Activated naive CD4-positive, alpha-beta T cell treated with anti-CD3 and anti-CD28 coated beads, Interleukin-2, amount 10 ng/mL, durations not matched to agents 7 days and 5 days (primary cell): Measurements from ENCODE around the gene KLHL26.

Source experiments
- CTCF ChIA-PET: fragments of 350-600 bp; sonication (Branson Sonifier 250); formaldehyde crosslinking; loops from one replicate; lab custom pipeline; 2021; ENCODE audit warnings: antibody characterized with exemption; lab: Charles Lee
- DNase-seq: peaks from one replicate; pipeline ENCODE4 v3.0.0-alpha.2; 2020
- H3K27ac Mint-ChIP-seq: one replicate; pipeline ENCODE4 v1.8.0; 2021; ENCODE audit warnings: mild to moderate bottlenecking, moderate library complexity, mixed read lengths
- H3K27me3 Mint-ChIP-seq: one replicate; pipeline ENCODE4 v1.8.0; 2021; ENCODE audit warnings: mild to moderate bottlenecking, mixed read lengths
- H3K36me3 Mint-ChIP-seq: one replicate; pipeline ENCODE4 v1.8.0; 2021; ENCODE audit warnings: mixed read lengths
- H3K4me1 Mint-ChIP-seq: one replicate; pipeline ENCODE4 v1.8.0; 2021; ENCODE audit warnings: mixed read lengths
- H3K4me3 Mint-ChIP-seq: one replicate; pipeline ENCODE4 v1.8.0; 2021; ENCODE audit warnings: mild to moderate bottlenecking, moderate library complexity, mixed read lengths
- H3K9me3 Mint-ChIP-seq: one replicate; pipeline ENCODE4 v1.8.0; 2021; ENCODE audit warnings: mixed read lengths

The KLHL26 gene

GRCh38 chr19:18718846-18719458 lies 82.1 kb downstream of the KLHL26 start:
- DNase-seq = no peak
- no peaks in the 10 kb centered on the region for H3K27me3 Mint-ChIP-seq
- no peaks in the 10 kb centered on the region for H3K36me3 Mint-ChIP-seq
- H3K4me1 Mint-ChIP-seq = peaks cover 2% of the 10 kb centered on the region
- CTCF ChIA-PET = no interaction called here
- no peaks in the 10 kb centered on the region for H3K9me3 Mint-ChIP-seq
- no peak overlapping the region for H3K27ac Mint-ChIP-seq
- no peak overlapping the region for H3K4me3 Mint-ChIP-seq

DNA sequence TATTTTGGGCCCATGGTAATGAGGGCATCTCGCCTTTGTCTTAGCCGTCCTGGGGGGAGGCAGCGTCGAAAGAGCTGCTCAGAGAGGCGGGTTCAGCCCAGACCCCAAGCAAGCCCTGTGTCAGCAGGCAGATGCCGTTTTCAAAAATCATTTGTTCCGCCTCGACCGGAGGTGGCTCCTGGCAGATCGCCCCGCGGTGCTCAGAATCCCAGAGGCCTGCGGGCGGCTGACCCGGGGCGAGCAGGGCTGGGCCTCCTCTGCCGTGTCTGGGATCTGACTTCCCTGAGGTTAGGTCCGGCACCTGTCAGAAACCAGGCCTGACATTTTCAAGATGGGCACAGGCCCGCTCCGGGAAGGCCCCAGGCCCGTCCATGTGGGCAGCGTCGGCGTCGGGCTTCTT lies 82.7 kb downstream of the KLHL26 start:
- no peaks in the 10 kb centered on the region for H3K36me3 Mint-ChIP-seq

More for the DNA sequence above, 82.7 kb downstream of the KLHL26 start:
- Mint-ChIP-seq H3K4me1 (peaks cover 2% of the 10 kb centered on the region), H3K4me3 (no peak overlapping the region), H3K27ac (no peak overlapping the region), H3K9me3 (no peaks in the 10 kb centered on the region), H3K27me3 (no peaks in the 10 kb centered on the region)
- CTCF ChIA-PET = no interaction called here
- no peak for DNase-seq
